Measurements from ENCODE around the gene PXT1. TPM values are rescaled to one million over a fixed set of nuclear protein-coding genes. Genes with fewer than 3 reads are reported as not detected.

The PXT1 gene
- total and polyA plus RNA-seq, 9 of the 15 experiments (the other 6 are each of a cell fraction or from before 2014, with no cell fraction given): 0.09 to 0.11 (median 0.10) TPM; not detected in 5

DNA sequence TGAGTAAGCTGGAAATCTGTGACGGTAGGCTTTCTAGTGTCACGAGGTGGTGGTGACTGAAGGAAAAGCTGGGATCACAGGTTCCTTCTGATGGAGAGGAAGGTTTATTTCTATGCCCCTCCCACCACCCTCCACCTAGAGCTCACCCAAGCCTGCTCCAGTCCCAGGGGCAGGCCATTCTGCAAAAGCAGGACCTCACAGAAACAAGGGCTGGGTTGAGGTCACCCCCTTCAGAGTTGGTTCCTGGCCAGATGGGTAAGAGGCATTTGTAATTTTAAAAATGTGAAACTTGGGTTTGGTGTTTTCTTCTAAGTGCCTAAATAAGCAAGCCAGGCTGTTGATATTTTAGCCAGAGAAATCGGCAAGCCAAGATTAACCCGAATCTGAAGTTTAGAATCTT lies 46.8 kb upstream of the PXT1 start:
- Histone ChIP-seq H4K20me1 (replicated peaks; ENCODE audit: control insufficient read depth, insufficient read depth, low read length) (no peaks in the 10 kb centered on the region), H3K4me1 (replicated peaks in 1 of 2; ENCODE audit: control insufficient read depth in 2 of 2, insufficient read depth in 2 of 2, low read length in 2 of 2) (no peaks in the 10 kb centered on the region), H3K4me3 (no peak overlapping the region), H3K27me3 (ENCODE audit: control insufficient read depth in 2 of 2, insufficient read depth in 2 of 2, low read length in 2 of 2) (no peaks in the 10 kb centered on the region), H3K36me3 (ENCODE audit: control insufficient read depth, insufficient read depth, low read length) (peaks cover 72% of the 10 kb centered on the region), H3K79me2 (ENCODE audit: control insufficient read depth, insufficient read depth, low read length) (no peaks in the 10 kb centered on the region), H2AFZ (ENCODE audit: low read depth, low read length) (no peak overlapping the region), H3K9me3 (replicated peaks; ENCODE audit: control insufficient read depth, insufficient read depth, low read depth, low read length) (no peaks in the 10 kb centered on the region), H3K4me2 (ENCODE audit: insufficient read depth, low read length) (no peak overlapping the region), H3K27ac (ENCODE audit: extremely low read depth, low read depth, low read length) (no peak overlapping the region), H3K9ac (ENCODE audit: insufficient read depth in 1 of 2, low read depth in 2 of 2, low read length in 2 of 2) (no peak overlapping the region), H3K9me1 (ENCODE audit: control insufficient read depth, insufficient read depth, low read length) (peaks cover 2% of the 10 kb centered on the region)
- ChIA-PET POLR2A (interaction anchor here (0.6 to 2.8 kb wide), 5 partner anchors 9 to 106 kb away, joined by 3 to 19 read pairs (median 4); no protein-coding TSS in a partner anchor), CTCF (ENCODE audit: low intra/inter-chr PET ratio) (no interaction called here)
- intact Hi-C loops (cut with micrococcal nuclease): no loop called here
- in situ Hi-C loops (cut with MboI): no loop called here
- WGBS (ENCODE audit: insufficient coverage, low coverage, missing lambda C conversion rate): 75% methylated on average over 4 of the region's 4 CpGs
- TF ChIP-seq, protein P1, sequence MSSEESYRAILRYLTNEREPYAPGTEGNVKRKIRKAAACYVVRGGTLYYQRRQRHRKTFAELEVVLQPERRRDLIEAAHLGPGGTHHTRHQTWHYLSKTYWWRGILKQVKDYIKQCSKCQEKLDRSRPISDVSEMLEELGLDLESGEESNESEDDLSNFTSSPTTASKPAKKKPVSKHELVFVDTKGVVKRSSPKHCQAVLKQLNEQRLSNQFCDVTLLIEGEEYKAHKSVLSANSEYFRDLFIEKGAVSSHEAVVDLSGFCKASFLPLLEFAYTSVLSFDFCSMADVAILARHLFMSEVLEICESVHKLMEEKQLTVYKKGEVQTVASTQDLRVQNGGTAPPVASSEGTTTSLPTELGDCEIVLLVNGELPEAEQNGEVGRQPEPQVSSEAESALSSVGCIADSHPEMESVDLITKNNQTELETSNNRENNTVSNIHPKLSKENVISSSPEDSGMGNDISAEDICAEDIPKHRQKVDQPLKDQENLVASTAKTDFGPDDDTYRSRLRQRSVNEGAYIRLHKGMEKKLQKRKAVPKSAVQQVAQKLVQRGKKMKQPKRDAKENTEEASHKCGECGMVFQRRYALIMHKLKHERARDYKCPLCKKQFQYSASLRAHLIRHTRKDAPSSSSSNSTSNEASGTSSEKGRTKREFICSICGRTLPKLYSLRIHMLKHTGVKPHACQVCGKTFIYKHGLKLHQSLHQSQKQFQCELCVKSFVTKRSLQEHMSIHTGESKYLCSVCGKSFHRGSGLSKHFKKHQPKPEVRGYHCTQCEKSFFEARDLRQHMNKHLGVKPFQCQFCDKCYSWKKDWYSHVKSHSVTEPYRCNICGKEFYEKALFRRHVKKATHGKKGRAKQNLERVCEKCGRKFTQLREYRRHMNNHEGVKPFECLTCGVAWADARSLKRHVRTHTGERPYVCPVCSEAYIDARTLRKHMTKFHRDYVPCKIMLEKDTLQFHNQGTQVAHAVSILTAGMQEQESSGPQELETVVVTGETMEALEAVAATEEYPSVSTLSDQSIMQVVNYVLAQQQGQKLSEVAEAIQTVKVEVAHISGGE (CRISPR knock-in tag; IDR thresholded peaks at IDR 0.05): no peak
- BruUV-seq (replicated peaks): no TSS peak
- ATAC-seq (no peak), FAIRE-seq (no peak), DNase-seq (ENCODE audit: extremely low read depth in 1 of 4, low spot score in 3 of 4) (no peak)

DNA sequence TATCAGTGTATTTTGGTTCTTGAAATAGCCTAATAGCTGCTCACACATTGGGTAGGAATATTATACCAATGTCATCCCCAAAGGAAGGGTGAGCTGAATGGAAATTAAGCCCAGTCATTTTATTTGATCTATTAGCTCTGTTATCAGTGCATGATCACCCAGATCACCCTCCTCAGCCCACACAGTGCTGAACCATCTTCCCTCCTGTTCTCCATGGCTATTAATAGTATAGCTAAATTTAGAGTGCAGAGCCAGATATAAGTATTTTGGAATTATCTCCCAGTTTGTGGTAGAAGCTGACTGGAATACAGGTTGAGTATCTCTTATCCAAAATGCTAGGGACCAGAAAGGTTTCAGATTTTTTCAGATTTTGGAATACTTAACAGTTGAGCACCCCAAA lies 45.6 kb upstream of the PXT1 start:
- FAIRE-seq (no peak), DNase-seq (ENCODE audit: extremely low read depth in 1 of 4, low spot score in 3 of 4) (no peak), ATAC-seq (no peak)
- Histone ChIP-seq H2AFZ (ENCODE audit: low read depth, low read length) (no peak overlapping the region), H3K9me3 (replicated peaks; ENCODE audit: control insufficient read depth, insufficient read depth, low read depth, low read length) (no peaks in the 10 kb centered on the region), H3K27me3 (ENCODE audit: control insufficient read depth in 2 of 2, insufficient read depth in 2 of 2, low read length in 2 of 2) (no peaks in the 10 kb centered on the region), H3K9me1 (ENCODE audit: control insufficient read depth, insufficient read depth, low read length) (peaks cover 2% of the 10 kb centered on the region), H3K36me3 (ENCODE audit: control insufficient read depth, insufficient read depth, low read length) (peaks cover 72% of the 10 kb centered on the region), H4K20me1 (replicated peaks; ENCODE audit: control insufficient read depth, insufficient read depth, low read length) (no peaks in the 10 kb centered on the region), H3K4me2 (ENCODE audit: insufficient read depth, low read length) (no peak overlapping the region), H3K27ac (ENCODE audit: extremely low read depth, low read depth, low read length) (no peak overlapping the region), H3K79me2 (ENCODE audit: control insufficient read depth, insufficient read depth, low read length) (no peaks in the 10 kb centered on the region), H3K9ac (ENCODE audit: insufficient read depth in 1 of 2, low read depth in 2 of 2, low read length in 2 of 2) (no peak overlapping the region), H3K4me3 (no peak overlapping the region), H3K4me1 (replicated peaks in 1 of 2; ENCODE audit: control insufficient read depth in 2 of 2, insufficient read depth in 2 of 2, low read length in 2 of 2) (no peaks in the 10 kb centered on the region)
- BruUV-seq (replicated peaks): no TSS peak
- in situ Hi-C loops (cut with MboI): no loop called here
- POLR2A ChIA-PET: interaction anchor here (0.6 to 2.8 kb wide), 9 partner anchors 9 to 107 kb away, joined by 3 to 19 read pairs (median 4); no protein-coding TSS in a partner anchor
- CTCF ChIA-PET (ENCODE audit: low intra/inter-chr PET ratio): no interaction called here
- TF ChIP-seq MEF2D (tag; conservative IDR thresholded peaks at IDR 0.05; ENCODE audit: low read depth) (peak; percentile 75), ZNF589 (CRISPR knock-in tag; IDR thresholded peaks at IDR 0.05; ENCODE audit: low read depth) (no peak)
- intact Hi-C loops (cut with micrococcal nuclease): no loop called here
